ENCODE measurements around the gene OR8B8. TPM values are rescaled to one million over a fixed set of nuclear protein-coding genes. Genes with fewer than 3 reads are reported as not detected.

OR8B8 gene
- polyA plus RNA-seq, 1 donor from 2014 or later: not detected

Other genes with a start within 250 kb of the OR8B8 start
- not detected in 2 replicates for gene OR8G1, start 204.6 kb downstream of the OR8B8 start, polyA plus RNA-seq
- gene OR8G5, start 189.3 kb downstream of the OR8B8 start, polyA plus RNA-seq: not detected in 2 replicates
- gene OR8D1, start 131.7 kb downstream of the OR8B8 start, polyA plus RNA-seq: not detected in 2 replicates
- not detected in 2 replicates for gene OR8D2, start 125.5 kb downstream of the OR8B8 start, polyA plus RNA-seq
- gene OR8B2, start 61.2 kb downstream of the OR8B8 start, polyA plus RNA-seq: not detected in 2 replicates
- gene OR8B3, start 46.7 kb downstream of the OR8B8 start, polyA plus RNA-seq: not detected in 2 replicates
- gene OR8B4, start 20.8 kb downstream of the OR8B8 start, polyA plus RNA-seq: not detected in 2 replicates
- gene OR8B12, start 98.0 kb upstream of the OR8B8 start, polyA plus RNA-seq: not detected in 2 replicates
- gene OR8A1, start 124.3 kb upstream of the OR8B8 start, polyA plus RNA-seq: not detected in 2 replicates
- gene PANX3, start 165.7 kb upstream of the OR8B8 start, polyA plus RNA-seq: not detected in 2 replicates
- gene TBRG1, start 177.2 kb upstream of the OR8B8 start, polyA plus RNA-seq: 83.2 and 89.2 TPM in 2 replicates
- 4.0 and 4.3 TPM in 2 replicates for gene SIAE, start 228.0 kb upstream of the OR8B8 start, polyA plus RNA-seq
- 19.1 and 21.3 TPM in 2 replicates for gene SPA17, start 228.2 kb upstream of the OR8B8 start, polyA plus RNA-seq